Vagina (tissue), 2 donors: ENCODE data around the gene SCMH1. TPM values are rescaled to one million over a fixed set of nuclear protein-coding genes. Genes with fewer than 3 reads are reported as not detected.

Source experiments
- DNase-seq, 2 donors: peaks; one replicate each; pipeline ENCODE4 v3.0.0-alpha.2; 2017; ENCODE audit errors: extremely low spot score in 2 of 2
- H3K27ac ChIP-seq: fragments of 200-600 bp; sonication (generic); one replicate; pipeline ENCODE4 v1.5.1; 2019
- H3K27me3 ChIP-seq: fragments of 200-600 bp; sonication (generic); one replicate; pipeline ENCODE4 v1.5.1; 2019
- H3K36me3 ChIP-seq, 2 donors: fragments of 200-600 bp; sonication (generic); one replicate each; pipeline ENCODE4 v1.5.1; 2017 to 2019
- H3K4me1 ChIP-seq: fragments of 200-600 bp; sonication (generic); one replicate; pipeline ENCODE4 v1.5.1; 2019
- H3K4me3 ChIP-seq, 2 donors: fragments of 200-600 bp; sonication (generic); 1 replicate in 1 of 2; 2 replicates in 1 of 2; pipeline ENCODE4 v1.5.1; 2016 to 2019
- H3K9me3 ChIP-seq: fragments of 200-600 bp; sonication (generic); one replicate; pipeline ENCODE4 v1.5.1; 2019
- POLR2A ChIP-seq, 2 donors: fragments of 450-650 bp; IDR thresholded peaks; one replicate each; pipeline ENCODE4 v1.6.1; 2017; ENCODE audit warnings: antibody characterized with exemption in 2 of 2, mild to moderate bottlenecking in 2 of 2, moderate library complexity in 2 of 2
- POLR2AphosphoS5 ChIP-seq, 2 donors: sonication (generic); formaldehyde crosslinking; IDR thresholded peaks; one replicate each; pipeline ENCODE4 v1.9.0; 2017; ENCODE audit warnings: antibody characterized with exemption in 2 of 2, mild to moderate bottlenecking in 2 of 2, low read depth in 1 of 2; ENCODE audit not compliant: insufficient read depth in 1 of 2
- intact Hi-C: fragments of 100-400 bp; cut with DNase I; formaldehyde crosslinking; loops from one replicate; pipeline ENCODE4 v1.15.1; 2023
- total RNA-seq: library from RNA; depleted of rRNA; stranded (reverse); fragments of >200 nt; gene quantifications from one replicate; pipeline ENCODE4 v1.2.3, GENCODE V29; 2016
- TF ChIP-seq, protein P1 (sequence below), 3 experiments: fragments of 450-650 bp in 2 of 3; fragments of 200-600 bp in 1 of 3; sonication (generic) in 1 of 3; IDR thresholded peaks; one replicate each; pipeline ENCODE4 v1.5.1; 2017 to 2019; ENCODE audit warnings: antibody characterized with exemption in 3 of 3, mild to moderate bottlenecking in 2 of 3, moderate library complexity in 2 of 3

The SCMH1 gene
- total RNA-seq, 1 donor from 2014 or later: 35.1 TPM

DNA sequence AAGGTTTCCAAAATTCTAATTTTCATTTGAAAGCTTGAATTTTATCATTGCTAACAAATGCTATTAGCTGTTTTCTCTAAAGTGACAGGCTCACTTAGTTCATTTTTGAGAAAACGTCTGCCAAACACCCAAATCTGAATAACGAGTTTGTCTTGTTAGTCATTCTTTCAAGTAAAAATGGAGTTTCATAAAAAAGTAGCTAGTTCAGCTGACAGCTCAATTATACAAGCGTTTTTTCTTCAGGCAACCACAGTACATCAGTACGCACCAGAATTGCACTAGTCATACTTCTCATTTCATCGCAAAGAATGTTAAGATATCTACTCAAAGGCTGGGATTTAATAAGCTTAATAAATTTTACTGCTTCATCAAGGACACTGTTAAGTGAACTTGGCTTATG is 148.3 kb downstream of the SCMH1 start:
- no peaks in the 10 kb centered on the region for H3K36me3 ChIP-seq
- no peaks in the 10 kb centered on the region for H3K9me3 ChIP-seq
- no peaks in the 10 kb centered on the region for H3K27me3 ChIP-seq
- no peak overlapping the region for H3K4me3 ChIP-seq
- H3K4me1 ChIP-seq: no peaks in the 10 kb centered on the region
- TF ChIP-seq, protein P1, sequence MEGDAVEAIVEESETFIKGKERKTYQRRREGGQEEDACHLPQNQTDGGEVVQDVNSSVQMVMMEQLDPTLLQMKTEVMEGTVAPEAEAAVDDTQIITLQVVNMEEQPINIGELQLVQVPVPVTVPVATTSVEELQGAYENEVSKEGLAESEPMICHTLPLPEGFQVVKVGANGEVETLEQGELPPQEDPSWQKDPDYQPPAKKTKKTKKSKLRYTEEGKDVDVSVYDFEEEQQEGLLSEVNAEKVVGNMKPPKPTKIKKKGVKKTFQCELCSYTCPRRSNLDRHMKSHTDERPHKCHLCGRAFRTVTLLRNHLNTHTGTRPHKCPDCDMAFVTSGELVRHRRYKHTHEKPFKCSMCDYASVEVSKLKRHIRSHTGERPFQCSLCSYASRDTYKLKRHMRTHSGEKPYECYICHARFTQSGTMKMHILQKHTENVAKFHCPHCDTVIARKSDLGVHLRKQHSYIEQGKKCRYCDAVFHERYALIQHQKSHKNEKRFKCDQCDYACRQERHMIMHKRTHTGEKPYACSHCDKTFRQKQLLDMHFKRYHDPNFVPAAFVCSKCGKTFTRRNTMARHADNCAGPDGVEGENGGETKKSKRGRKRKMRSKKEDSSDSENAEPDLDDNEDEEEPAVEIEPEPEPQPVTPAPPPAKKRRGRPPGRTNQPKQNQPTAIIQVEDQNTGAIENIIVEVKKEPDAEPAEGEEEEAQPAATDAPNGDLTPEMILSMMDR (IDR thresholded peaks at IDR 0.05): no peak
- TF ChIP-seq POLR2AphosphoS5 (IDR thresholded peaks at IDR 0.05; ENCODE audit: insufficient read depth in 1 of 2, low read depth in 1 of 2): no peak
- TF ChIP-seq POLR2A (IDR thresholded peaks at IDR 0.05): no peak
- no peak for DNase-seq
- H3K27ac ChIP-seq: no peak overlapping the region
- intact Hi-C loops: no loop called here

GRCh38 chr1:41086921-41087320 is 155.2 kb downstream of the SCMH1 start:
- DNase-seq: no peak
- Histone ChIP-seq H3K27me3 (no peaks in the 10 kb centered on the region), H3K27ac (no peak overlapping the region), H3K4me1 (no peaks in the 10 kb centered on the region), H3K36me3 (no peaks in the 10 kb centered on the region), H3K4me3 (no peak overlapping the region), H3K9me3 (no peaks in the 10 kb centered on the region)
- TF ChIP-seq POLR2A (IDR thresholded peaks at IDR 0.05) (no peak), POLR2AphosphoS5 (IDR thresholded peaks at IDR 0.05; ENCODE audit: insufficient read depth in 1 of 2, low read depth in 1 of 2) (no peak)
- TF ChIP-seq, protein P1 (IDR thresholded peaks at IDR 0.05): no peak
- intact Hi-C loops: no loop called here

GRCh38 chr1:41078616-41079015 is 163.5 kb downstream of the SCMH1 start:
- TF ChIP-seq POLR2AphosphoS5 (IDR thresholded peaks at IDR 0.05; ENCODE audit: insufficient read depth in 1 of 2, low read depth in 1 of 2): no peak
- TF ChIP-seq, protein P1 (IDR thresholded peaks at IDR 0.05): no peak
- Histone ChIP-seq H3K36me3 (no peaks in the 10 kb centered on the region), H3K4me1 (no peaks in the 10 kb centered on the region), H3K27me3 (no peaks in the 10 kb centered on the region), H3K4me3 (no peak overlapping the region), H3K27ac (no peak overlapping the region), H3K9me3 (no peaks in the 10 kb centered on the region)
- intact Hi-C loops: no loop called here
- no peak for DNase-seq

DNA sequence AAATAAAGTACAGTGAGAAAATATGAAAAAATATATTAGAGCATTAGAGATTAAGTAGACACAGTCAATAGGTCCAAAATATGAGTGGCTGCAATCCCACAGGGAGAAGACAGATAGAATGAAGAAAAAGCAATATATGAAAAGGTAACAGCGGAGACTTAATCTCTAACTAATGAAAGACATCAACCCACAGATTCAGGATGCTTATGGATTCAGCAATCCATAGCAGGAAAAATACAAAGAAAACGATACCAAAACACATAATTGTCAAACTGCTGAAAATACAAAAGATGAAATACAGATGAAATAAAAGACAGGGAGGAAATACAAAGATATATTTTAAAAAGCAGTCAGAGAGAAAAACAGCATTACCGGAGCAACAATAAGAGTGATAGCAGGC is 163.9 kb downstream of the SCMH1 start:
- H3K27ac ChIP-seq: no peak overlapping the region
- no peaks in the 10 kb centered on the region for H3K4me1 ChIP-seq
- TF ChIP-seq POLR2A (IDR thresholded peaks at IDR 0.05) (no peak), POLR2AphosphoS5 (IDR thresholded peaks at IDR 0.05; ENCODE audit: insufficient read depth in 1 of 2, low read depth in 1 of 2) (no peak)
- TF ChIP-seq, protein P1 (IDR thresholded peaks at IDR 0.05): no peak
- no peaks in the 10 kb centered on the region for H3K36me3 ChIP-seq
- intact Hi-C loops: no loop called here
- H3K9me3 ChIP-seq: no peaks in the 10 kb centered on the region
- DNase-seq: no peak
- no peaks in the 10 kb centered on the region for H3K27me3 ChIP-seq
- no peak overlapping the region for H3K4me3 ChIP-seq

DNA sequence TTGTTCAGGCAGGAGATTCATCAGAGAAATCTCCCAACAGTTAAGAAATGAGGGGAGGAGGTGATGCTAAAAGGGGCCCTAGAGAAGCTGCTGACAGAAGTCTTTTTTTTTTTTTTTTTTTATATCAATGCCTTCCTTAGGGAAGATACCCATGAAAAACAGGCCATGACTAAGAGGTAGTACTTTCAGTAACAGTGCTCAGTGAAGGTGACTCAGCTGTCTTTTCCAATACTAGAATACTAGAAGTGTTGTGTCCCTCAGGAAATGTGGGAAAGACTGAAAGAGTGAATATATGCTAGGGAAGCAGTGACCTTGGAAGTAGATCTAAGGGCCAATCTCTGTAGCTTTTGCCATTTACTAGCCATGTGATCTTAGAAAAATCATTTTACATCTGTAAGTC is 168.1 kb downstream of the SCMH1 start:
- DNase-seq: no peak
- Histone ChIP-seq H3K4me3 (no peak overlapping the region), H3K27ac (no peak overlapping the region), H3K4me1 (no peaks in the 10 kb centered on the region), H3K9me3 (no peaks in the 10 kb centered on the region), H3K27me3 (no peaks in the 10 kb centered on the region), H3K36me3 (peaks cover 0 to 6% of the 10 kb centered on the region in 2 donors)
- no peak for TF ChIP-seq POLR2AphosphoS5 (IDR thresholded peaks at IDR 0.05; ENCODE audit: insufficient read depth in 1 of 2, low read depth in 1 of 2)
- TF ChIP-seq POLR2A (IDR thresholded peaks at IDR 0.05): no peak
- TF ChIP-seq, protein P1 (IDR thresholded peaks at IDR 0.05): no peak
- intact Hi-C loops: no loop called here
